ENCODE measurements around the gene ZNF71.

DNA sequence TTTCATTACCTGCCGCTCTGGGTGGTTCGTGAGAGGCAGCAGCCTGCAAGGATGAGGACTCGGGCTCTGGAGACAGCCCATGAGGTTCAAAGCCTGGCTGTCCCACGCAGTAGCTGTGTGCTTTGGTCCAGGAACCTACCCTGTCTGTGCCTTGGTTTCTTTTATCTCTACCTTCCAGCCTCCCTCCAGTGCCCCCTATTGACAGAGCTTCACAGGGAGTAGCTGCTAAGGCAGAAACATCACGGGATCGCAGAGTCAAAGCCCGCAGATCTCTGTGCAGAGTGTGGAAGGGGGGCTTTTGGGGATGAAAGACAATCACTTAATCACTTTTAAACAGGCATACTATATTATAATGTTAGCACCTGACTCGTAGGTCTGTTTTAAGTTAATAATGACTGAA is 16.2 kb downstream of the ZNF71 start:
- TF ChIP-seq EZH2 (IDR thresholded peaks at IDR 0.05; ENCODE audit: low read length) (no peak), CTCF (optimal IDR thresholded peaks at IDR 0.05 in 1 of 3, IDR thresholded peaks at IDR 0.05 in 1 of 3, conservative IDR thresholded peaks at IDR 0.05 in 1 of 3; ENCODE audit: extremely low read depth in 1 of 3, insufficient read depth in 2 of 3, low read length in 3 of 3) (no peak)

Measured in keratinocyte (primary cell).